HG03520 (cell line): ENCODE measurements around the gene SLC6A3.
"Not testable (repeated sequence)": the region's sequence is repeated elsewhere in the genome, so short reads cannot be mapped to it uniquely, and the experiment has no call there.

ENCODE experiments used
- ATAC-seq: cut with Tn5 transposase; IDR thresholded peaks from one replicate; pipeline ENCODE4 v1.9.1; 2021; ENCODE audit warnings: mild to moderate bottlenecking, moderate library complexity; ENCODE audit not compliant: unreplicated experiment

The SLC6A3 gene

DNA sequence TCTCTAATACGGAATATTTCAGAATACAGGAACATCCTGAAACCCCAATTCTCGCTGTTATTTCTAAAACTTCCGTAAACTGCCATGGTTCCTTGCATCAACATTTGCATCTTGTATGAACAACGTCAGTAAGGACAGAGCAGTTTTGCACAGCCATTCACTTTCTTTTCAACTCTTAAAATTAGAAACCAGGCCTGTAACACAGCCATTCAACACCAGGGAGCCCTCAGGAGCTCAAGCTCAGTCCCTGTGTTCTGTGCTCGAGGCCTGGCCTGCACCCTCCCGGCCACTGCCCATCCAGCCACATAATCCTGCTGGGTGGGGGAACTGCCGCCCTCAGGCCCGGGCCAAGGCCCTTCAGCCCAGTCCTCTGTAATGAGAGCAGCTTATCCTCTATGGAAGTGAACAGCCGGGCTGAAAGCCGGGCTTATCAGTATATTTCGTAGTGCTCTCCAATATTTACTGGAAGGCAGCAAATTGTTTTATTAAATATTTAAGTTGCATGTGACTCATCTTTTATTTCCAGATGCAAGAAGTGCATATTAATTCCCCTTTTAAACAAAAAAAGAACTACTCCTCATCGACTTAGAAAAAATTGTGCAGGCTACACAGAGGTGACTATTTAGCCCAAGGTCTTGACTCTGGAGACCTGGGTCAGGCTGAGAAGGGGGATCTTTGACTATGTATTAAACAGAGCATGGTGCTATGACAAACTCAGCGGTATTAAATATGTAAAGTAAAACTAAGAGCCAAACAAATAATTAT is 33.2 kb upstream of the SLC6A3 start:
- ATAC-seq = no peak

DNA sequence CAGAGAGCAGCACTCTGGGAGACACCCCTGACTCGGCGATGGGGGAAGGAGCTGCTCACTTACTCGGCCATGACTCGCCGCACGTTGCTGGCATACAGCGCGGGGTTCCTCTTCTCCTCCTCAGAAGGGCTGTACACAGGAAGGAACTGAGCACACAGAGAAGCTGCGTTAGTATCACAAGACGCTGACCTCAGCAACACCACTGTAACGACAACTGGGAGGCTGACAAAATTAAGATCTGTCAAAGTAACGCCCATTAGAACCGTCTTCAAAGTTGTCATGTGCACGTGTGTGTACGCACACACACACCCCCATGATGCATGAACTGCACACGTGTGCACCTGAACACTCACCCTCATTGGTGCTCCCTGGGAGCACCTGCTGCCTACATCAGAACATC is 32.1 kb upstream of the SLC6A3 start:
- no peak for ATAC-seq

DNA sequence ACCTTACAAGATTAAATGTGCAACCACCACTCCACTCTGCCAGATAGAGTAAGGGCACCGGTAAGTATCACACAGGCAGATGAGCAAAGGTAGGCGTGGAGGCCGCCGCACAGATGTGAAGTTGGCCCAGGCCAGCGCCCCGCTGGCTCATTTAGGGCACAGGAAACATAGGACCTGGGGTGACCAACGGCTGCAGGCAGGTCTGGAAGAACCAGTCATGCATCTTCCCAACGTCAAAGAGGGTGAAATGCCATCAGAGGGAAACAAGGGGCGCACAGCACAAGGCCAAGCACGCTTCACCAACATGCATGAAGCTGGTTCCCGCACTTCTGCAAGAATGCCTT is 31.7 kb upstream of the SLC6A3 start:
- ATAC-seq = no peak

DNA sequence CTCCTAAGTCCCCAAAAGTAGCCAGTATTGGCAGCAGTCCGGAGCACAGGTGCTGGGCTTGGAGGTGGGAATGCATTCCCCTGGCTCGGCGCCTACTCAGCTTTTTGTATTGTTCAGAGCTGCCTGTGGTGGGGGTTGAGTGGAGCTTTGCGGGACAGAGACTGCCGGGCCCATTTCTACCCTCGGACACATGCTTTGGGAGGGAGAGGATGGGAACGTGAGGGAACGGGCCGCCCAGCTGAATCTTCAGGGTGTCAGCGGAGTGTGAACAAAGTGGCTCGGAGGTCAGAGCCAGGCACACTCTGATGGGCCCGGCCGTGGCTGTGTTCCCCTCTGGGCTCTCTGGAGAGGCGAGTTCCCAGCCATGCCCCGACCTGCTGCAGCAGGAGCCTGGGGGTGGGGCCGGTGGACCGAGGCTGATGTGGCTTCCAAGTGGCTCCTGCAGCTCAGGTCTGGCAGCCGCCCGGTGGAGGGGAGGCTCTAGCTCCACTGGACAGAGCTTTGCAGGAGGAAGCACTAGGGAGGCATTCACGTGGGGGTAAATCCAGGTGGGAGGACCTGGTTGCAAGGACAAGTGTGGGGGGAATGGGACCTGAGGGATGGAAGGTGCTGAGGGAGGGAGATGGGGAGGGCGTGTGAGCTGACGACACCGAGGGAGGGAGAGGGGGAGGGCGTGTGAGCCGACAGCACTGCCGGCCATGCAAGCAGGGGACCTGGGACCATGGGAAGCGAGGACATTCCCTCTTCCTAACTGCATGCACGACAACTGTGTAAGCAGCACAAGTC is 31.1 kb upstream of the SLC6A3 start:
- ATAC-seq = no peak

DNA sequence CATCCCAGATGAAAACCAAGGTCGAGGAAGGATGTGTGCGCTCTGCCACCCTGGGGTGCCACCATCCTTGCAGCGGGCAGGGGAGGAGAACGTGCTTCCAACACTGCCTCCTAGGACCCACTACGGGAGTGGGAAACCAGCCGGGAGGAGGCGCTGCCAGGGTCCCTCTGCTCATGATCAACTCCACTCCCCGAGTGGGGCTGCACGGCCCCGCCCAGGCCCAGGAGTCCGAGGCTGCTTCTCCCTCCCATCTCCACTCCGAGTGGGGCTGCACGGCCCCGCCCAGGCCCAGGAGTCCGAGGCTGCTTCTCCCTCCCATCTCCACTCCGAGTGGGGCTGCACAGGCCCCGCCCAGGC is 30.3 kb upstream of the SLC6A3 start:
- ATAC-seq = not testable (repeated sequence)

DNA sequence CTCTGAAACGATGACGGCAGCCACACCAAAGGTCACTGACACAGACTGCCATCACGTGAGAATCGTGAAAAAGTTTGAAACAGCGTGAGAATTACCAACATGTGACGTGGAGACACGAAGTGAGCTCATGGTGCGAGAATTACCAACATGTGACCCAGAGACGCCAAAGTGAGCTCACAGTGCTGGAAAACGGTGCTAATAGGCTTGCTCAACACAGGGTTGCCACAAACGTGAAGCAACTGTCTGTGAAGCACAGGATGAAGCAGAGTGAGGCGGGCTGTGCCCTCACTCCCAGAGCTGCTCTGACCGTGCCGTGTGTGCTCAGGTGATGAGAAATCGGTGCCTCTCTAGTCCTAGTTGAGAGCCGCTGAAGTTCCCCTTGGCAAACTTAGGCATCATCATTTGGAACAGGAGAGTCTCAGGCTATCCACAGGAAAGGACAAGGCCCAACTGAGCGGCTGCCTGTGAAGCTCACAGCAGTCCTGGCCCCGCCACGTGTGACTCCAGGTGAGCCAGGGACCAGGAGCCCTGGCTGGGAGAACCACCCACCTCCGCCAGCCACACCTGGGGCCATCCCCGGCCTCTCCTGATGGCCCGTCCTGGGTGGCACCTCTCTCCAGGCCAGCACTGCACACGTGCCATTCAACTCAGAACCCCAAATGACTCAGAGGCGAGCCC is 29.8 kb upstream of the SLC6A3 start:
- ATAC-seq = no peak

DNA sequence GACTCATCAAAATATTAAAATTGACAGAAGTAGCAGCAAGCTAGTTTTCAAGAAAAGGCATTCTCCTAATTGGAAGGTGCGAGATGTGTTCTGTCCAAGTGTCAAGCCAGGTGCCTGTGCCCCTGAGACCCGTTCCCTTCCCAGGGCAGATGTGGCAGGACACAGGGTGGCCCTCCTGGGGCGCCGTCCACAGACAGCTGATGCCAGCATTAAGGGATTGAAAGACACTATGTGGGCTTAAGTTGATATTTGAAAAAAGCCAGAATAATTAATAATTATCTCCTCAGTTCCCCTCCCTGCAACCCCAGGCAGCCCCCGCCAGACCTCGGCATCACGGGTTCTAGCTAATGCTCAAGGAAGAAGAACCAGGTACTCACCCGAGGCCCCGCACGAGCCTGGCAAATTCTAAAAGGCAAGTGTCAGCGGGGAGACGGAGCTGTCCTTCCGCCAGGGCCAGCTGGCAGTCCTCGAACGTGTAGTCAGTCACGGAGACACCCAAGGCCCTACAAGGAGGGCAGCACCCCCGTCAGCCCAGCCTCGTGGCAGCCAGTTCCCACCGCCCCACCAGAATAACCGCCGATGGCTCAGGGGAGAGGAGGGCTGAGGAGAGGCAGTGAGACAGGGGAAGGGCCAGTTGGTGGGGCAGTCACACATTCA is 29.1 kb upstream of the SLC6A3 start:
- no peak for ATAC-seq

DNA sequence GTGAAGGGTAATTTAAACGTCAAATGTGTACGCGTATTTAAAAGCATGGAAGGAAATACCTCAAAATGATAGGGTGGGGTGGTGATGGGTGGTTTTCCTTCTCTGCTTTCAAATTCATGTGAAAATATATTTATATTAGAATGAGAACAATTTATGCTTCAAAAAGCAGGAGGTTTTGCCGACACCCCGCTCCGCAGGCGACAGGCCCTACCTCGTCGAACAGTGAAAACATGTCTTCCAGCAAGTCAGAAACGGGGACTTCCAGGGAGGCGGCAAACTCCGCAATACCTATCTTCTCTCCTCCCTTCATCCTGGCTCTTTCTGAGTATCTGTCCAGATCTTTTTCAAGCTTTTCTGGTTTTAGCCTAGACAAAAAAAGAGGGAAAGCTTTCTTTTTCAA is 28.5 kb upstream of the SLC6A3 start:
- ATAC-seq = no peak

DNA sequence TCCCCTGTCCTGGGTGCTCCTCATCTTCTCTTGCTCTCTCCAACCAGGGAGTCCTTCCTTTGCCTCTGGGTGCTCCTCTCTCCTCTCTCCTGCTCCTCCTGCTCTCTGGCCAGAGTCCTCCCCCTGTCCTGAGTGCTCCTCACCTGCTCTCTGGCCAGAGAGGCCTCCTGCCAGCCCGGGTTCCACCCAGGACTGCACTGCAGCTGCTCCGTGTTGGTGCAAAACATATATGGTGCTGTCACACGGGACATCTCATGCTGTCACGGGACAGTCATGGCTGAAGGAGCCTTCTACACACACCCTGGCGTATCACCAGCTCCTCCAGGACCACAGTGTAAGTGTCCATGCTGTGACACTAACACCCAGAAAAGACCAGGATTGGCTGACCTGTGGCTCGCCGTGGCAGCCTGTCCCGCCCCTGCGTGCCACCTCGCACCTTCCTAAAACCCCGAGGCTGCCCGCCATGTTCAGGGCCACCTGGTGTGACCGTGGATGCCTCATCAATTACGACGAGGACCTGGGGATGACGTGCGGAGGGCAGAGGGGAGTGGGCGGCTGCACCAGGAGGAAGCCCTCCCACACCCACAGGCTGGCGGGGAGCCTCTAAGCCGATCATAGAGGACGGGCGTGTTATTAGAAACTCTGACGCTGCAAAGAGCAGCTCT is 27.9 kb upstream of the SLC6A3 start:
- no peak for ATAC-seq

DNA sequence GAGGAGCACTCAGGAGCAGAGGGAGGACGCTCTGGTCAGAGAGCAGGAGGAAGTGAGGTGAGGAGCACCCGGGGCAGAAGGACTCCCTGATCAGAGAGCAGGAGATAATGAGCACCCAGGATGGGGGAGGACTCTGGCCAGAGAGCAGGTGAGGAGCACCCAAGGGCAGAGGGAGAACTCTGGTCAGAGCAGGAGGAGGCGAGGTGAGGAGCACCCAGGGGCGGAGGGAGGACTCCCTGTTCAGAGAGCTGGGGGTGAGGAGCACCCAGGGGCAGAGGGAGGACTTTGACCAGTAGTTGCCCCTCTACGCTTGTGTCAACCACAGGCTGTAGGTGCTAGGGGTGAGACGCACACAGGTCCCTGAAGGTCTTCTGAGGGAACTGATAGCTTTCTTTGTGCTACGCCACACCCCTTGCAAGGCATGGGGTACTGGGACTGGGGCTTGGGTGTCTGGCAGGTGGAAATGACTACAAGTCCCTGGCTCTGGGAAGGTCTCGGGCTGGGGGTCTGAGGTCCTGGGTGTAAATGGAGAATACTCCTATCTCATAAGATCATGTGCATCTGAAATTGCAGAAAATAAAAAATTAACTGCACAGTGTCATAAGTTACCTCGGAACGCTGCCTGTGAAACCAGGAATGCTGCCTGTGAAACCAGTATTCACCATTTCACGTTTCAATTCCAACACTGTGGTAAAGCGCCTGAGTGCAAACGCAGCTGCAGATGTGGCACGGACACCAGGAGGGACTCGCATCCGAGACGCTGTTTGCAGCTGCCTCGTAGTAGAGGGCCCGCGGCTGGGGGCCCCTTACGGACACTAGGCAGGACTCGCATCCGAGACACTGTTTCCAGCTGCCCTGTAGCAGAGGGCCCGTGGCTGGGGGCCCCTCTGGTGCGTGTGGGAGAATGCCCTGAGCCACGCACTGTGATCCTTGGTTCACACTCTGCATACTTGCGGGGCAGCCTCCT is 27.0 kb upstream of the SLC6A3 start:
- no peak for ATAC-seq

DNA sequence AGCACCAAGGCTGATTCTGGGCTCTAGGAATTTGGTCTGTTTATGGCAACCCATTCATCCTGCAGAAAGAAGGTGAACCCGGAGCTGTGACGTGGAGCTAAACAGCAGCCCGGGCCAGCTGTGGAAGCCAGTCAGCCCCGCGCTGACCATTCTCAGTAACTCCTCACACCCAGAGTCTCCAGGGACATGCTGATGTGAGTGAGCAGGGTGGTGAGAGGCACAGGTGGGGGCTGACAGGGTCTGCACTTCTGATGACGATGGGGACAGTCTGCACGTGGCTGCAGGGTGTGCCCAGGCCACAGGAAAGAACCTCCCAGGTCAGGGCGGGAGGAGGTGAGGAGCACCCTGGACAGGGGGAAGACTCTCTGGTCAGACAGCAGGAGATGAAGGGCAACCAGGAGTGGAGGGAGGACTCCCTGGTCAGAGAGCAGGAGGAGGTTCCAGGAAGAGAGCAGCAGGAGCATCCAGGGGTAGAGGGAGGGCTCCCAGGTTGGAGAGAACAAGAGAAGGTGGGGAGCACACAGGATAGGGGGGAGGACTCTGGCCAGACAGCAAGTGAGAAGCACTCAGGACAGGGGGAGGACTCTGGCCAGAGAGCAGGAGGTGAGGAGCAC is 26.1 kb upstream of the SLC6A3 start:
- ATAC-seq = no peak

DNA sequence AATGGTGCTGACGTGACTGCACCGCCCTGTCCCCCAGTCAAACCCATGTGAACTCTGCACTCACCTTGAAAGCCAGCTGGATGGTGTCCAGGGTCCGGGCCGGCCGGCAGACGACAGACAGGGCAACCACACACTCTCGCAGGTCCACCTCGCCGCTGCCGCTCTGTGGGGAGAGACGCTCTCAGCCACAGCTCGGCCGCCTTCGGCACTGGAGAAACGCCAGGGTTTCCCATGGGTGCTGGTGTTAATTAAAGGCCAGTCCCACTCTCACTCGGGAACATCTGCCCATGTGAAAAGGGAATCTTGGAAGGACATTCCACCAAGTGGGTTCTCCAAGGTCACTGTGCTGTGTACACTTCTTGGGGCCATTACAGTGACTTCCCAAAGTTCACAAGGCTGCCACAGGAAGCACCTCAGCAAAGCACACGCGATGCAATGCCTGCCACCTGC is 25.5 kb upstream of the SLC6A3 start:
- no peak for ATAC-seq

DNA sequence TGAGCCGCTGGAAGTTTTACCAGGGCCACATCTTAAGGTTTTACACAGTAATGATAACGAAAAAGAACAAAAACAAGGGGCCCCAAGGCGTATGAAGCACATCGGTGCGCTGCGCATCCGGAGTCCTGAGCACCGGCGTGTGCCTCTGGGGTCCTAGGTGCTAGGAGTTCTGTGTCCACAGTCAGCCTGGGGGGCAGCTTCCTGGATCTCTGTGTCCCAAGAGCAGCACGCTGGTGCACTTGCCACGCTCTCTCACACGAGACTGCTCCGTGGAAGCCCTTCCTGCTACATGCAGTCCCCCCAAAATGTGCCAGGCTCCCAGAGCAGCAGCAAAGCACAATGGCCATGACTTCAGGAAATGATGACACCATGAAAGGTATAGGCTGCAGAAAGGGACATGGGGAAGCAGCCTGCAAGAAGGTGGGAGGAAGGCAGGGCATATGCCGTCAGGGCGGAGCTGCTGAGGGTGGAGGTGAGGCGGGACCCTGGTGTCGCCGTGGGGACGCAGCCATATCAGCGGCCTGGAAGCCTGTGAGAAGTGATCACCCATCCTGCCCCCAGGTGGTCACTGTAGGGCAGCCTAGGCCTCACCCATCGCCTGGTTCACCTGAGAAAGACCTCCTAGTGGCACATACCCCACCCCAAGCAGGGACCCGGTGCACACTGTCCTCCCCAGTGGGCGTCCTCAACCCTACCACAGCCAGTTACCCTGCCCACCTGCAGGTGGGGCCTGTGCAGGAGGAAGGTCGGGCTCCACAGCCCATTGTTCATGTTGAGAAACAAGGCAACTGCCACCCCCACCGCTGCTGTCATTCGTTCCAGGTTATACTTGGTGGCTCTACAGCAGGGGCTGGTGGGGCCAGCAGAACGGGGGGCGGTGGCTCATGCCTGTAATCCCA is 23.6 kb upstream of the SLC6A3 start:
- ATAC-seq = no peak

DNA sequence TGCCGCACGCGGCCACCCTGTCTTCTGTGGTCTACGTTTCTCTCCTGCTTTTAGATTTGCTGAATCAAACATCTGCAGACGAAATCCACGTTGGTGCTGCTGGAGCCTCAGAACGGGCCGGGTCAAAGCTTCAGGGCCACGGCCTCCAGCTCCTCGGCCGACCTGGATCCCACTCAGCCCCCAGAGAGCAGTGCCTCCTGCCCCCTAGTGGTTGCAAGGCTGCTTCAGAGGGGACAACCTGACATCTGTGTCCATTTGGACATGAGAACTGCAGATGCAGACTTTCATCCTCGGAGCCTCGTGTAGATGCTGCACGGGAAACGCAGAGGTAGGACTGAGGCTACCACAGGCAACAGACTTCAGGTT is 23.0 kb upstream of the SLC6A3 start:
- ATAC-seq = no peak

DNA sequence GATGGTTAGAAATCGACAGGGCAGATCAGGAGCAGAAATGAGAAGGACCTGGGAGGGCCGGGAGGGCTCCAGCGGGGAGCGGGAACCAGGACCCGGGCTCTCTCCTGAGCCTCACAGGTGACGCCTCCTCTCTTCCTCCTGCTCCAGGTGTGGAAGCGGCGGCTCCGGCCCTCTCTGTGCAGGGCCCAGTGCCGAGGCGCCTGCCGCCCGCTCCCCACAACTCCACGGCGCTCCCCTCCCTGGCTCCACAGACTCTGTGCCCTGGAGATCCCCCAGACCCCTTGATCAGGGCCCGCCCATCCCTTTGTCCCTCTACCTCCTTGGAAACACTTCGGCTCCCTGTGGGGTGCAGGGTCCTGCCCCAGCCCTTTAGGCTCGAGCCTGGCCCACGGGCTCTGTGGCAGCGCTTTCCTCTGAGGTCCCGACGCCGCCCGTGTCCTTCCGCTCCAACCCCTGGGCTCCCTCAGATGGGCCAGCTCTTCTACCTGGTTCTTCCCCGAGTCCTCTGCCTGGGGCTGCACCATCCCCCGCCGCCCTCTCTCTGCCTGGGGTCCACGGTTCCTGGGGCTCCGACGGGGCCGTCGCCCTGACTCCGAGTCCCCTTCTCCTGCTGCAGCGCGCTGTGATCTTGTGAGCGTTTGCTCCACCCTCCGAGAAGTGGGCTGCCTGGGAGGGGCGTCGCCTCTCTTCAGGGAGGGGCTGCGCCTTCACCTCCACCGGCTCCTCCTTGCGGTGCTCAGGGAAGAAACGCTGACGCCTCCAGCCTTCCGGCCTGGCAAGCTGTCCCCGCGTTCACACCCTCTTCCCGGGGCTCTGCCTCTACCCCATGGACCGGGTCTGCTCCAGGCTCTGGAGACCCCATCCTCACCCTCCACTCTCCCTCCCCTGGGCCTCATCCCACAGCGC is 22.4 kb upstream of the SLC6A3 start:
- ATAC-seq = no peak

DNA sequence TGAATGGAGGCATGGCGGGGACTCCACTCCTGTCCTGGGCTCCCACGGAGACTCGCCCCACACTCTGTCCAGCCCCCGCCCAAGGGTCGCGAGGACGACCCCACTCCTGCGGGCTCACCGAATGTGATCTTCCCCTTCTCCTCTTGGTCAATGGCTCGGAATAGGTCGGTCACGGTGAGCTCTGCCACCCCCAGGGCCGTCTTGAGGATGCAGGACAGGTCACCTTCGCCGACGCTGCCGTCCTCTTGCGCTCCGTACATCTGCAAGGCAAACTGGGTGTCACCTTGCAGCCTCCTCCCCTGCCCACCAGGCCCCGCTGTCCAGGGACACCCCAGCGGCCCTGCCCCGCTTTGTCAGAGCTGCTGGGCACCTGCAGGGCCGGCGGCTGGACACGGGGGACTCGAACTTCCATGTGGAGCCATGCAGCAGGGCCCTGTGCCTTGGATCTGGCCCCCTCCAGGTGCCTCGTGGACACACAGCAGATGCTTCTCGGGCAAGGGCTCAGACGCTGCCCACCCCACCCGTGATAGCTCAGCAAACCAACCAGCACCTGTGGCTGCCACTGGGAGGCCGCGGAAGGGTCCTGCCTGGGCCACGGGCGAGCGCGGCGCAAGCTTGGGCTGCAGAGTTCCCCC is 21.5 kb upstream of the SLC6A3 start:
- no peak for ATAC-seq

DNA sequence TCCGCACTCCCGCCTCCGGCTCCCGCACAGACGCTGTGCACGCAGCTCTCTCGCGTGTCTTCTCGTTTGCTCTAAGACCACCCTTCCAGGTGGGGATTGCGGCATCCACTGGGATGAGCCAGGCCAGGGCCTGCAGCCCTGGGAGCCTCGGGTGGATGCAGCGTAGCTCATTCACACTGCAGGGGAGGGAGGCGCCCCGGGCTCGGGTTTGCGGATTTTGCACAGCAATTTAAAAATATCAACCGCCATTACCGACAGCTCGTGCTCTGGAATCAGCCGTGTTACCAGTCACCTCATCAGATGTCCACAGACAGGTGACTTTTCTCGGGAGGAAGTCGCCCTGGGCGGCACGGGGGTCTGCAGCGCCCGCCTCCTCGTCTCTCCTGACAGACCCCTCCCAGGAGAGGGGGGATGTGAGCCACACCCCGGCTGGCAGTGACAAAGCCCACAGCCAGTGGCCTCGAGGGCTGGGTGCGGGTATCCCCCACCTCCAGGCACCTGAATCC is 20.8 kb upstream of the SLC6A3 start:
- no peak for ATAC-seq
